Fibroblast of lung (primary cell): ENCODE data around the gene STON2. TPM values are rescaled to one million over a fixed set of nuclear protein-coding genes. Genes with fewer than 3 reads are reported as not detected.

ENCODE experiments used
- DNase-seq, 2 donors: peaks; one replicate each; pipeline versions ENCODE4 v3.0.0 to v3.0.0-alpha.2; 2010; ENCODE audit warnings: low read depth in 2 of 2
- H2AFZ ChIP-seq: 2 replicates; pipeline ENCODE4 v1.5.1; 2012; ENCODE audit warnings: low read length, control low read depth, inconsistent platforms
- H3K27ac ChIP-seq: 2 replicates; pipeline ENCODE4 v1.5.1; 2011; ENCODE audit warnings: low read length, control low read depth; ENCODE audit not compliant: insufficient read depth
- H3K27me3 ChIP-seq: 2 replicates; pipeline ENCODE4 v1.5.1; 2011; ENCODE audit warnings: mild to moderate bottlenecking, low read length; ENCODE audit not compliant: control insufficient read depth, insufficient read depth
- H3K36me3 ChIP-seq: 2 replicates; pipeline ENCODE4 v1.5.1; 2011; ENCODE audit warnings: low read length; ENCODE audit not compliant: control insufficient read depth, insufficient read depth
- H3K4me1 ChIP-seq: 2 replicates; pipeline ENCODE4 v1.5.1; 2011; ENCODE audit warnings: low read length; ENCODE audit not compliant: control insufficient read depth, insufficient read depth; ENCODE audit errors: extremely low read depth
- H3K4me2 ChIP-seq: 2 replicates; pipeline ENCODE4 v1.5.1; 2011; ENCODE audit warnings: low read length, control low read depth; ENCODE audit not compliant: insufficient read depth; ENCODE audit errors: extremely low read depth
- H3K4me3 ChIP-seq, 4 experiments: fragments of 200-600 bp in 1 of 4; sonication (generic) in 1 of 4; replicated peaks in 1 of 4; 2 replicates each; pipeline ENCODE4 v1.5.1; 2011 to 2016; ENCODE audit warnings: low read length in 4 of 4, low read depth in 3 of 4, mild to moderate bottlenecking in 3 of 4, control low read depth in 2 of 4, inconsistent platforms in 1 of 4, mixed read lengths in 1 of 4; ENCODE audit not compliant: insufficient read depth in 1 of 4; ENCODE audit errors: control extremely low read depth in 1 of 4
- H3K79me2 ChIP-seq: 2 replicates; pipeline ENCODE4 v1.5.1; 2012; ENCODE audit warnings: mild to moderate bottlenecking, low read length, inconsistent platforms; ENCODE audit not compliant: control insufficient read depth, insufficient read depth
- H3K9ac ChIP-seq: 2 replicates; pipeline ENCODE4 v1.5.1; 2011; ENCODE audit warnings: mild to moderate bottlenecking, low read length, control low read depth; ENCODE audit not compliant: insufficient read depth
- H3K9me3 ChIP-seq: 2 replicates; pipeline ENCODE4 v1.5.1; 2012; ENCODE audit warnings: low read depth, low read length; ENCODE audit not compliant: control insufficient read depth, insufficient read depth
- H4K20me1 ChIP-seq: 2 replicates; pipeline ENCODE4 v1.5.1; 2011; ENCODE audit warnings: low read length; ENCODE audit not compliant: control insufficient read depth, insufficient read depth; ENCODE audit errors: extremely low read depth
- EZH2 ChIP-seq: IDR thresholded peaks from 2 replicates; pipeline ENCODE4 v1.5.1; 2012; ENCODE audit warnings: low read length, control low read depth, mild to moderate bottlenecking; ENCODE audit errors: missing control alignments
- polyA plus RNA-seq, 2 donors: library from polyadenylated mRNA; depleted of rRNA in 1 of 2; stranded (reverse) in 1 of 2; unstranded in 1 of 2; fragments of >200 nt; gene quantifications; 2 replicates each; pipeline ENCODE4 v1.2.1, GENCODE V29; 2011 to 2012; ENCODE audit warnings: missing spikeins in 1 of 2
- total RNA-seq: library from RNA; depleted of rRNA; stranded (reverse); fragments of >200 nt; gene quantifications from 2 replicates; pipeline ENCODE4 v1.2.1, GENCODE V29; 2014
- TF ChIP-seq, protein P1 (sequence below), 2 donors: IDR thresholded peaks in 1 of 2; conservative IDR thresholded peaks in 1 of 2; 1 replicate in 1 of 2; 2 replicates in 1 of 2; pipeline ENCODE4 v1.5.1; 2011 to 2012; ENCODE audit warnings: low read length in 2 of 2, control low read depth in 1 of 2, inconsistent platforms in 1 of 2, low read depth in 1 of 2, mild to moderate bottlenecking in 1 of 2

Gene STON2
- total and polyA plus RNA-seq, 2 donors (not counting 1 experiment from before 2014, with no cell fraction given) = 1.5 to 52.5 TPM

- H3K4me2 ChIP-seq = no peak overlapping the region
- no peaks in the 10 kb centered on the region for H3K27me3 ChIP-seq
- H3K9me3 ChIP-seq = no peaks in the 10 kb centered on the region
- no peaks in the 10 kb centered on the region for H3K79me2 ChIP-seq
- no peak for DNase-seq
- H2AFZ ChIP-seq = no peak overlapping the region
- H3K27ac ChIP-seq = no peak overlapping the region
- H4K20me1 ChIP-seq = no peaks in the 10 kb centered on the region
- TF ChIP-seq EZH2 = no peak
- TF ChIP-seq, protein P1, sequence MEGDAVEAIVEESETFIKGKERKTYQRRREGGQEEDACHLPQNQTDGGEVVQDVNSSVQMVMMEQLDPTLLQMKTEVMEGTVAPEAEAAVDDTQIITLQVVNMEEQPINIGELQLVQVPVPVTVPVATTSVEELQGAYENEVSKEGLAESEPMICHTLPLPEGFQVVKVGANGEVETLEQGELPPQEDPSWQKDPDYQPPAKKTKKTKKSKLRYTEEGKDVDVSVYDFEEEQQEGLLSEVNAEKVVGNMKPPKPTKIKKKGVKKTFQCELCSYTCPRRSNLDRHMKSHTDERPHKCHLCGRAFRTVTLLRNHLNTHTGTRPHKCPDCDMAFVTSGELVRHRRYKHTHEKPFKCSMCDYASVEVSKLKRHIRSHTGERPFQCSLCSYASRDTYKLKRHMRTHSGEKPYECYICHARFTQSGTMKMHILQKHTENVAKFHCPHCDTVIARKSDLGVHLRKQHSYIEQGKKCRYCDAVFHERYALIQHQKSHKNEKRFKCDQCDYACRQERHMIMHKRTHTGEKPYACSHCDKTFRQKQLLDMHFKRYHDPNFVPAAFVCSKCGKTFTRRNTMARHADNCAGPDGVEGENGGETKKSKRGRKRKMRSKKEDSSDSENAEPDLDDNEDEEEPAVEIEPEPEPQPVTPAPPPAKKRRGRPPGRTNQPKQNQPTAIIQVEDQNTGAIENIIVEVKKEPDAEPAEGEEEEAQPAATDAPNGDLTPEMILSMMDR (conservative IDR thresholded peaks at IDR 0.05 in 1 of 2, IDR thresholded peaks at IDR 0.05 in 1 of 2; ENCODE audit: low read depth in 1 of 2, low read length in 2 of 2) = no peak
- no peaks in the 10 kb centered on the region for H3K4me1 ChIP-seq
- no peak overlapping the region for H3K4me3 ChIP-seq
- no peaks in the 10 kb centered on the region for H3K36me3 ChIP-seq
- no peak overlapping the region for H3K9ac ChIP-seq
Measured at GRCh38 chr14:81269979-81270375, 130.1 kb downstream of the STON2 start.

DNA sequence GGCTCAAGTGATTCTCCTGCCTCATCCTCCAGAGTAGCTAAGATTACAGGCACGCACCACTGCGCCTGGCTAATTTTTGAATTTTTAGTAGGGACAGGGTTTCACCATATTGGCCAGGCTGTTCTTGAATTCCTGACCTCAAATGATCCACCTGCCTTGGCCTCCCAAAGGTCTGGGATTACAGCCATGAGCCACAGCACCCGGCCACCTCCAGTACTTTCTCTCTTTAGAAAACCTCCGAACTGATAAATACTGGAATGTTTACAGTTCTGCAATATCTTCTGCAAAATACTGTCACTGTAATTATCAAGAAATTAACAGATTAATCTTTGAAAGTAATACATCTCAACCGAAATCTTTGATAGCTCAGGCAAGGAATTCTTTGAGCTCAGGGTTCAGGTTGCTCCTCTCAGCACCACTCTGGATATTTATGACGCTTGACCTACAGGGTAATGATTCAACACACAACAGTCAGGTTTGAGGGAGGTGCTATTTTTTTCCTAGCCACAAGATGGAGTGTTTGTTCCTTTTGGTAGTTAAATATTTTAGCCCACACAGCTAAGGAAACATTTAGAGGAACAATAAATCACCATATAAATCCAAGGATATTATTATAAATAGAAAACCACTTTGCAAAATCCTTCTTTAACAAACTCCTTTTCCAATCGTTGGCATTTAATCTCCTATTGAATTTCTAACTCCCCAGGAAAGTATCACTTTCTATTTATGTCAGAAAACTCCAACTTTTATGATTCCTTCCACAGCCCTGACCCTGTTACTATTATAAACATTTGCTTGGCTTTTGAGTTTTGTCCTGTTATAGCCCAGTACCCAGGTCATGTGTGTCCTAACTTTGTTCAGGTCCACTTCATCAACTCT lies 130.8 kb downstream of the STON2 start:
- Histone ChIP-seq H3K27me3 (no peaks in the 10 kb centered on the region), H3K36me3 (no peaks in the 10 kb centered on the region), H3K27ac (no peak overlapping the region), H3K4me1 (no peaks in the 10 kb centered on the region), H3K9ac (no peak overlapping the region), H3K4me2 (no peak overlapping the region), H4K20me1 (no peaks in the 10 kb centered on the region), H3K4me3 (no peak overlapping the region), H3K79me2 (no peaks in the 10 kb centered on the region), H3K9me3 (no peaks in the 10 kb centered on the region), H2AFZ (no peak overlapping the region)
- DNase-seq = peak; percentile 57 to 78
- TF ChIP-seq, protein P1 (conservative IDR thresholded peaks at IDR 0.05 in 1 of 2, IDR thresholded peaks at IDR 0.05 in 1 of 2; ENCODE audit: low read depth in 1 of 2, low read length in 2 of 2) = peak; percentile 69 to 73
- TF ChIP-seq EZH2 = no peak

DNA sequence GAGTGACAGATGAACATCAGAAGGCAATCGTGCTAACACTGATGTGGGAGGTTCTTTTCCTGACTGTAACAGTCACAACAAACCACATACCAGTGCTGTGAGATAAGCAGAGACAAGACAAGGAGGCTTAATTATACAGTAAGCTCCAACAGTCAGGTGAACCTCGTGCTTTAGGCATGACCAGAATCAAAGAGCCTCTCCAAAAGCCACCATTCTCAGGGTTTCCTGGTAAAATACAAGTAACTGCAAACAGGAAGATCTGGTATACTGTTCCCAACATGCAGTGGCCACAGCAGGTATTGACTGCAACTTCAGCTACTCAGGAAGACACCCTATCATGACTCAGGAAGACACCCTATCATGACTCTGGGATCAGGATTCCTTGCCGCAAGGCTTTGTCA lies 132.1 kb downstream of the STON2 start:
- no peak overlapping the region for H3K9ac ChIP-seq
- no peak overlapping the region for H2AFZ ChIP-seq
- no peak for TF ChIP-seq EZH2
- TF ChIP-seq, protein P1 (conservative IDR thresholded peaks at IDR 0.05 in 1 of 2, IDR thresholded peaks at IDR 0.05 in 1 of 2; ENCODE audit: low read depth in 1 of 2, low read length in 2 of 2) = no peak
- peak in 1 of 2 donors; percentile 12 for DNase-seq
- H3K4me2 ChIP-seq = no peak overlapping the region
- no peak overlapping the region for H3K27ac ChIP-seq
- no peak overlapping the region for H3K4me3 ChIP-seq
- H3K79me2 ChIP-seq = no peaks in the 10 kb centered on the region
- no peaks in the 10 kb centered on the region for H3K4me1 ChIP-seq
- H3K36me3 ChIP-seq = no peaks in the 10 kb centered on the region
- no peaks in the 10 kb centered on the region for H4K20me1 ChIP-seq
- H3K27me3 ChIP-seq = no peaks in the 10 kb centered on the region
- no peaks in the 10 kb centered on the region for H3K9me3 ChIP-seq
